PC-3 (cell line): ENCODE results near the gene TSSK2. TPM values are rescaled to one million over a fixed set of nuclear protein-coding genes. Genes with fewer than 3 reads are reported as not detected.

Source experiments
- ATAC-seq: fragments of 200-7000 bp; cut with Tn5 transposase; 2 replicates; pipeline ENCODE4 v1.9.1; 2020; ENCODE audit warnings: mild to moderate bottlenecking, moderate library complexity
- BruUV-seq: library from RNA; stranded (reverse); fragments of 400-500 nt; replicated peaks from 2 replicates; lab custom pipeline; 2021; lab: Mats Ljungman, UMichigan
- CTCF ChIA-PET: fragments of 300-600 bp; sonication (Branson Sonifier 250); formaldehyde crosslinking; loops from one replicate; lab custom pipeline; 2022; ENCODE audit warnings: antibody characterized with exemption; lab: Charles Lee
- POLR2A ChIA-PET: fragments of 300-600 bp; sonication (Branson Sonifier 250); formaldehyde crosslinking; loops from one replicate; lab custom pipeline; 2022; ENCODE audit warnings: antibody characterized with exemption; ENCODE audit not compliant: unreplicated experiment; lab: Charles Lee
- DNase-seq: peaks from one replicate; pipeline ENCODE4 v3.0.0-alpha.2; 2015
- H2AFZ ChIP-seq: fragments of 300-600 bp; sonication (generic); 2 replicates; pipeline ENCODE4 v1.6.0; 2016; ENCODE audit warnings: antibody characterized with exemption, low read length
- H3F3A ChIP-seq: fragments of 300-600 bp; sonication (generic); one replicate; pipeline ENCODE4 v1.6.0; 2017; ENCODE audit warnings: antibody characterized with exemption, low read length, control low read depth, mild to moderate bottlenecking; ENCODE audit not compliant: unreplicated experiment
- H3K27ac ChIP-seq: fragments of 300-600 bp; sonication (generic); 2 replicates; pipeline ENCODE4 v1.5.1; 2016; ENCODE audit warnings: mild to moderate bottlenecking, low read length
- H3K27me3 ChIP-seq: fragments of 300-600 bp; sonication (generic); 2 replicates; pipeline ENCODE4 v1.6.1; 2016; ENCODE audit warnings: low read length, mixed read lengths
- H3K36me3 ChIP-seq: fragments of 300-600 bp; sonication (generic); 2 replicates; pipeline ENCODE4 v1.6.1; 2016; ENCODE audit warnings: low read depth, mixed run types, low read length, mixed read lengths
- H3K4me1 ChIP-seq: fragments of 300-600 bp; sonication (generic); 2 replicates; pipeline ENCODE4 v1.5.1; 2016; ENCODE audit warnings: low read length; ENCODE audit not compliant: insufficient read depth
- H3K4me2 ChIP-seq: fragments of 300-600 bp; sonication (generic); 2 replicates; pipeline ENCODE4 v1.6.0; 2016; ENCODE audit warnings: low read length
- H3K4me3 ChIP-seq: fragments of 300-600 bp; sonication (generic); 2 replicates; pipeline ENCODE4 v1.5.1; 2016; ENCODE audit warnings: mild to moderate bottlenecking, low read length, mixed read lengths
- H3K79me2 ChIP-seq: fragments of 300-600 bp; sonication (generic); 2 replicates; pipeline ENCODE4 v1.6.1; 2017; ENCODE audit warnings: low read length, mixed read lengths
- H3K9ac ChIP-seq: fragments of 300-600 bp; sonication (generic); 2 replicates; pipeline ENCODE4 v1.6.0; 2016; ENCODE audit warnings: mild to moderate bottlenecking, low read length
- H3K9me2 ChIP-seq: fragments of 300-600 bp; sonication (generic); replicated peaks from 2 replicates; pipeline ENCODE4 v1.6.1; 2016; ENCODE audit warnings: mixed run types, low read length, mixed read lengths
- H3K9me3 ChIP-seq: fragments of 300-600 bp; sonication (generic); 2 replicates; pipeline ENCODE4 v1.6.1; 2016; ENCODE audit warnings: low read length, mixed read lengths
- H4K20me1 ChIP-seq: fragments of 300-600 bp; sonication (generic); 2 replicates; pipeline ENCODE4 v1.6.1; 2016; ENCODE audit warnings: low read length, mixed read lengths
- CTCF ChIP-seq: fragments of 300-600 bp; sonication (generic); conservative IDR thresholded peaks from 2 replicates; pipeline ENCODE4 v1.5.1; 2017; ENCODE audit warnings: antibody characterized with exemption, low read depth, mild to moderate bottlenecking, low read length
- EZH2 ChIP-seq: fragments of 300-600 bp; sonication (generic); IDR thresholded peaks from one replicate; pipeline ENCODE4 v1.6.1; 2017; ENCODE audit warnings: antibody characterized with exemption, mild to moderate bottlenecking, low read length; ENCODE audit not compliant: unreplicated experiment
- EZH2phosphoT487 ChIP-seq: fragments of 300-600 bp; sonication (generic); IDR thresholded peaks from 2 replicates; pipeline ENCODE4 v1.6.1; 2018; ENCODE audit warnings: mild to moderate bottlenecking, antibody characterized with exemption, low read length, borderline replicate concordance
- intact Hi-C: fragments of 100-400 bp; cut with micrococcal nuclease; formaldehyde crosslinking; loops from 2 replicates; pipeline ENCODE4 v1.9.0; 2023
- total RNA-seq: library from RNA; depleted of rRNA; stranded (reverse); fragments of >200 nt; gene quantifications from 2 replicates; pipeline ENCODE4 v1.2.3, GENCODE V29; 2014

The TSSK2 gene
- total RNA-seq, 1 experiment from 2014 or later, result not detected

DNA sequence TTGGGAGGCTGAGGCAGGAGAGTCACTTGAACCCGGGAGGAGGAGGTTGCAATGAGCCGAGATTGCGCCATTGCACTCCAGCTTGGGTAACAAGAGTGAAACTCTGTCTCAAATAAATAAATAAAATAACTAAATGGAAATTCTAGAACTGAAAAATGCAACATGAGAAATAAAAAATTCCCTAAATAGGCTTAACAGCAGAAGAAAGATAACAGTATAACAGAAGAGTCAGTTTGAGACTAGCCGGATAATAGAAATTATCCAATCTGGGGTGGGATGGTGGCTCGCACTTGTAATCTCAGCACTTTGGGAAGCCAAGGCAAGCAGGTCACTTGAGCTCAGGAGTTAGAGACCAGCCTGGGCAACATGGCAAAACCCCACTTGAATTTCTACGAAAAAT lies 33.3 kb downstream of the TSSK2 start:
- CTCF ChIA-PET, result no interaction called here
- no TSS peak for BruUV-seq
- DNase-seq (no peak), ATAC-seq (no peak)
- intact Hi-C loops, result no loop called here
- H3K79me2 ChIP-seq, result no peaks in the 10 kb centered on the region
- H3K4me1 ChIP-seq, result no peaks in the 10 kb centered on the region
- no peak overlapping the region for H3K4me3 ChIP-seq
- peaks cover 21% of the 10 kb centered on the region for H3K27me3 ChIP-seq
- no peak overlapping the region for H3K27ac ChIP-seq
- no peaks in the 10 kb centered on the region for H3K9me3 ChIP-seq
- no peaks in the 10 kb centered on the region for H3K9me2 ChIP-seq
- H3K4me2 ChIP-seq, result no peak overlapping the region
- H3K9ac ChIP-seq, result no peak overlapping the region
- TF ChIP-seq CTCF, result no peak
- no peak for TF ChIP-seq EZH2phosphoT487
- no peak for TF ChIP-seq EZH2
- no peaks in the 10 kb centered on the region for H3K36me3 ChIP-seq
- POLR2A ChIA-PET, result no interaction called here
- H2AFZ ChIP-seq, result no peak overlapping the region
- no peaks in the 10 kb centered on the region for H4K20me1 ChIP-seq
- no peaks in the 10 kb centered on the region for H3F3A ChIP-seq

GRCh38 chr22:19166421-19166820 lies 35.3 kb downstream of the TSSK2 start:
- BruUV-seq, result no TSS peak
- no peak overlapping the region for H3K4me2 ChIP-seq
- H3K79me2 ChIP-seq, result peaks cover 8% of the 10 kb centered on the region
- no peak for DNase-seq
- peaks cover 28% of the 10 kb centered on the region for H3K27me3 ChIP-seq
- no peaks in the 10 kb centered on the region for H3K9me2 ChIP-seq
- H3K27ac ChIP-seq, result no peak overlapping the region
- ATAC-seq, result no peak
- no peaks in the 10 kb centered on the region for H4K20me1 ChIP-seq
- no peak for TF ChIP-seq EZH2
- no peak for TF ChIP-seq EZH2phosphoT487
- TF ChIP-seq CTCF, result no peak
- no peak overlapping the region for H3K4me3 ChIP-seq
- H3K9ac ChIP-seq, result no peak overlapping the region
- no peaks in the 10 kb centered on the region for H3K36me3 ChIP-seq
- H3F3A ChIP-seq, result no peaks in the 10 kb centered on the region
- H2AFZ ChIP-seq, result no peak overlapping the region
- CTCF ChIA-PET, result no interaction called here
- intact Hi-C loops, result no loop called here
- POLR2A ChIA-PET, result no interaction called here
- no peaks in the 10 kb centered on the region for H3K9me3 ChIP-seq
- H3K4me1 ChIP-seq, result peaks cover 6% of the 10 kb centered on the region

GRCh38 chr22:19167106-19167869 lies 36.2 kb downstream of the TSSK2 start:
- Histone ChIP-seq H3K4me1 (peaks cover 6% of the 10 kb centered on the region), H3K27ac (no peak overlapping the region), H3K4me3 (no peak overlapping the region), H3K79me2 (peaks cover 16% of the 10 kb centered on the region), H3K9ac (no peak overlapping the region), H4K20me1 (no peaks in the 10 kb centered on the region), H3K9me3 (no peaks in the 10 kb centered on the region), H3K36me3 (no peaks in the 10 kb centered on the region), H3K4me2 (no peak overlapping the region), H2AFZ (no peak overlapping the region), H3F3A (no peaks in the 10 kb centered on the region), H3K9me2 (no peaks in the 10 kb centered on the region), H3K27me3 (peaks cover 28% of the 10 kb centered on the region)
- ChIA-PET POLR2A (no interaction called here), CTCF (no interaction called here)
- intact Hi-C loops, result no loop called here
- DNase-seq (no peak), ATAC-seq (no peak)
- TF ChIP-seq EZH2 (no peak), EZH2phosphoT487 (no peak), CTCF (no peak)
- no TSS peak for BruUV-seq
